ENCODE data around the gene PPP1R12C. TPM values are rescaled to one million over a fixed set of nuclear protein-coding genes. Genes with fewer than 3 reads are reported as not detected.

PPP1R12C gene
- total RNA-seq, 1 experiment from 2014 or later: 63.4 TPM

- in situ Hi-C loops (cut with HindIII; ENCODE audit: low pct_unique_long_range_greater_than_20kb, low sequenced_read_pairs): no loop called here
- no peak for DNase-seq (ENCODE audit: low read depth)
These were observed 75.7 kb downstream of the PPP1R12C start for GRCh38 chr19:55041627-55042343.

GRCh38 chr19:55041244-55041626 lies 76.2 kb downstream of the PPP1R12C start:
- in situ Hi-C loops (cut with HindIII; ENCODE audit: low pct_unique_long_range_greater_than_20kb, low sequenced_read_pairs): no loop called here

More at GRCh38 chr19:55041244-55041626, 76.2 kb downstream of the PPP1R12C start:
- no peak for DNase-seq (ENCODE audit: low read depth)

Other genes with a start within 250 kb of the PPP1R12C start
- gene FCAR, start 243.4 kb downstream of the PPP1R12C start, total RNA-seq (2014; rRNA removed; shearing (Covaris generic); ENCODE audit: low replicate concordance): not detected in 2 replicates
- not detected in 2 replicates for gene NCR1, start 211.5 kb downstream of the PPP1R12C start, total RNA-seq (2014; rRNA removed; shearing (Covaris generic); ENCODE audit: low replicate concordance)
- not detected in 2 replicates for gene NLRP7, start 170.1 kb downstream of the PPP1R12C start, total RNA-seq (2014; rRNA removed; shearing (Covaris generic); ENCODE audit: low replicate concordance)
- gene NLRP2, start 151.3 kb downstream of the PPP1R12C start, total RNA-seq (2014; rRNA removed; shearing (Covaris generic); ENCODE audit: low replicate concordance): 0.20 and 0.47 TPM in 2 replicates
- not detected in 2 replicates for gene GP6, start 79.4 kb downstream of the PPP1R12C start, total RNA-seq (2014; rRNA removed; shearing (Covaris generic); ENCODE audit: low replicate concordance)
- gene RDH13, start 54.5 kb downstream of the PPP1R12C start, total RNA-seq (2014; rRNA removed; shearing (Covaris generic); ENCODE audit: low replicate concordance): 58.2 and 62.1 TPM in 2 replicates
- 21.5 and 24.1 TPM in 2 replicates for gene EPS8L1, start 41.8 kb downstream of the PPP1R12C start, total RNA-seq (2014; rRNA removed; shearing (Covaris generic); ENCODE audit: low replicate concordance)
- gene TNNT1, start 31.6 kb upstream of the PPP1R12C start, total RNA-seq (2014; rRNA removed; shearing (Covaris generic); ENCODE audit: low replicate concordance): 325 and 411 TPM in 2 replicates
- gene TNNI3, start 40.1 kb upstream of the PPP1R12C start, total RNA-seq (2014; rRNA removed; shearing (Covaris generic); ENCODE audit: low replicate concordance): not detected in 2 replicates
- 30.9 and 32.8 TPM in 2 replicates for gene DNAAF3, start 49.0 kb upstream of the PPP1R12C start, total RNA-seq (2014; rRNA removed; shearing (Covaris generic); ENCODE audit: low replicate concordance)
- gene SYT5, start 62.7 kb upstream of the PPP1R12C start, total RNA-seq (2014; rRNA removed; shearing (Covaris generic); ENCODE audit: low replicate concordance): 0.07 TPM in 1 of 2 replicates, not detected in the other
- gene PTPRH, start 91.9 kb upstream of the PPP1R12C start, total RNA-seq (2014; rRNA removed; shearing (Covaris generic); ENCODE audit: low replicate concordance): 30.0 and 34.3 TPM in 2 replicates
- gene TMEM86B, start 111.1 kb upstream of the PPP1R12C start, total RNA-seq (2014; rRNA removed; shearing (Covaris generic); ENCODE audit: low replicate concordance): 0.47 and 3.9 TPM in 2 replicates
- 79.8 and 94.5 TPM in 2 replicates for gene PPP6R1, start 141.4 kb upstream of the PPP1R12C start, total RNA-seq (2014; rRNA removed; shearing (Covaris generic); ENCODE audit: low replicate concordance)
- gene HSPBP1, start 162.5 kb upstream of the PPP1R12C start, total RNA-seq (2014; rRNA removed; shearing (Covaris generic); ENCODE audit: low replicate concordance): 128 and 145 TPM in 2 replicates
- 0.41 and 0.64 TPM in 2 replicates for gene BRSK1, start 166.4 kb upstream of the PPP1R12C start, total RNA-seq (2014; rRNA removed; shearing (Covaris generic); ENCODE audit: low replicate concordance)
- 0.61 and 1.3 TPM in 2 replicates for gene TMEM150B, start 207.7 kb upstream of the PPP1R12C start, total RNA-seq (2014; rRNA removed; shearing (Covaris generic); ENCODE audit: low replicate concordance)
- 11.8 and 18.4 TPM in 2 replicates for gene KMT5C, start 222.2 kb upstream of the PPP1R12C start, total RNA-seq (2014; rRNA removed; shearing (Covaris generic); ENCODE audit: low replicate concordance)
- gene COX6B2, start 237.1 kb upstream of the PPP1R12C start, total RNA-seq (2014; rRNA removed; shearing (Covaris generic); ENCODE audit: low replicate concordance): 0.10 TPM in 1 of 2 replicates, not detected in the other
- not detected in 2 replicates for gene GARIN5B, start 245.6 kb upstream of the PPP1R12C start, total RNA-seq (2014; rRNA removed; shearing (Covaris generic); ENCODE audit: low replicate concordance)